Breast epithelium (tissue), 3 donors: Measurements from ENCODE around the gene ERC1.

ENCODE experiments used
- POLR2A ChIP-seq: fragments of 450-650 bp; IDR thresholded peaks from one replicate; pipeline ENCODE4 v1.6.1; 2016; ENCODE audit warnings: antibody characterized with exemption, mild to moderate bottlenecking, moderate library complexity
- TF ChIP-seq, protein P1 (sequence below), 3 donors: fragments of 450-650 bp; IDR thresholded peaks; one replicate each; pipeline ENCODE4 v1.5.1; 2016 to 2017; ENCODE audit warnings: antibody characterized with exemption in 3 of 3, mild to moderate bottlenecking in 3 of 3, moderate library complexity in 3 of 3

DNA sequence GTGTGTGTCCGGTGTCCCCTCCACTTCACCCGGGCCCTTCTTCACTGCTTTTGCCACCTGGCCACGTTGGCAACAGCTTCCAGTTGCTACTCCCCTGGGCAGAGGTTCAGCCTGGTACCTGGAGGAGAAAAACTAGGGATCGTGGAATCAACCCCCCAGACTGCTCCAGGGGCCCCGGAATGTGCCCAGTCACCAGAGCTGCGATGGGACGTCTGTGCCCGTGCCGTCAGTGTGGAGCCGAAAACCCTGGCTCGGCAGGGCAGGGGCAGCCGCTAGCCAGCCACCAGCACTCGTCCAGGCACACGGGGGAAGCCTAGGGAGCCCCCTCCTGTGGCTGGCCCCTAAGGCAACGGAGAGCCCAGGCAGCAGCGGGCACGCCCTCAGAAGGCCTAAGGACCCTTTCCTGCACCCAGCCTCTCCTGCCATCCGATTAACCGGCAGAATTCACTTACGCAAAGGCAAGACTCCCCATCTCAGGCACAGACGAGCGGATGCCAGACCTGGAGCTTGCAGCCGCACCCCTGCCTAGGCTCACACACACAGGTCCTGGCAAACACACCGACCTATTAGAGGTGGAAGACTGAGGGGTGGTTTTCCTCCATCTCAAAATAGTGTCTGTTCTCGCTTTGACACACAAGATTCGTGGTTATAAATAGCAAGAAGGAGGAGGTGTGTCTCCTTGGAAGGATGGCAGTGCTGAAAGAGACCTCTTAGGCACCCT lies 540.8 kb downstream of the ERC1 start:
- TF ChIP-seq, protein P1, sequence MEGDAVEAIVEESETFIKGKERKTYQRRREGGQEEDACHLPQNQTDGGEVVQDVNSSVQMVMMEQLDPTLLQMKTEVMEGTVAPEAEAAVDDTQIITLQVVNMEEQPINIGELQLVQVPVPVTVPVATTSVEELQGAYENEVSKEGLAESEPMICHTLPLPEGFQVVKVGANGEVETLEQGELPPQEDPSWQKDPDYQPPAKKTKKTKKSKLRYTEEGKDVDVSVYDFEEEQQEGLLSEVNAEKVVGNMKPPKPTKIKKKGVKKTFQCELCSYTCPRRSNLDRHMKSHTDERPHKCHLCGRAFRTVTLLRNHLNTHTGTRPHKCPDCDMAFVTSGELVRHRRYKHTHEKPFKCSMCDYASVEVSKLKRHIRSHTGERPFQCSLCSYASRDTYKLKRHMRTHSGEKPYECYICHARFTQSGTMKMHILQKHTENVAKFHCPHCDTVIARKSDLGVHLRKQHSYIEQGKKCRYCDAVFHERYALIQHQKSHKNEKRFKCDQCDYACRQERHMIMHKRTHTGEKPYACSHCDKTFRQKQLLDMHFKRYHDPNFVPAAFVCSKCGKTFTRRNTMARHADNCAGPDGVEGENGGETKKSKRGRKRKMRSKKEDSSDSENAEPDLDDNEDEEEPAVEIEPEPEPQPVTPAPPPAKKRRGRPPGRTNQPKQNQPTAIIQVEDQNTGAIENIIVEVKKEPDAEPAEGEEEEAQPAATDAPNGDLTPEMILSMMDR (IDR thresholded peaks at IDR 0.05): no peak
- TF ChIP-seq POLR2A: no peak
